ENCODE data around the gene BRIP1. TPM values are rescaled to one million over a fixed set of nuclear protein-coding genes. Genes with fewer than 3 reads are reported as not detected.

BRIP1 gene
- total RNA-seq, 1 experiment from 2014 or later: 9.4 TPM

DNA sequence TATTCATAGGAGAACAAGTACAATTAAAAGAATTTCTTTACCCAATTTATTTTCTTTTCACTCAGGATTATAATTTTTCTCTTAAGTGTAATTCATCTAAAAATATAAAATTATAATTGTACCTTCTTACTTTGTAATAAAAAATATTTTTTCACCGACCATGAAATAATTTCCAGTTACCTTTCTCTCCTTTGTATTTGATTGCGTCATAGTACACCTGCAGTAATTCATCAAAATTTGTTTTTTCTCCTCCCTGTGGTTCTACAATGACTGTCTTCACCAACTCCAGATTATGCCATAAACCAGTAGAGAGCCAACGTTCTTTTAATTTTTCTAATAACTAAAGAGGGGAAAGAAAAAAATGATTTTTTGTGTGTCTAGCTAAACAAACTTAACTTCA, 119.1 kb downstream of the BRIP1 start:
- no peak overlapping the region for H3K27ac ChIP-seq (ENCODE audit: low read length)
- TF ChIP-seq, protein P1, sequence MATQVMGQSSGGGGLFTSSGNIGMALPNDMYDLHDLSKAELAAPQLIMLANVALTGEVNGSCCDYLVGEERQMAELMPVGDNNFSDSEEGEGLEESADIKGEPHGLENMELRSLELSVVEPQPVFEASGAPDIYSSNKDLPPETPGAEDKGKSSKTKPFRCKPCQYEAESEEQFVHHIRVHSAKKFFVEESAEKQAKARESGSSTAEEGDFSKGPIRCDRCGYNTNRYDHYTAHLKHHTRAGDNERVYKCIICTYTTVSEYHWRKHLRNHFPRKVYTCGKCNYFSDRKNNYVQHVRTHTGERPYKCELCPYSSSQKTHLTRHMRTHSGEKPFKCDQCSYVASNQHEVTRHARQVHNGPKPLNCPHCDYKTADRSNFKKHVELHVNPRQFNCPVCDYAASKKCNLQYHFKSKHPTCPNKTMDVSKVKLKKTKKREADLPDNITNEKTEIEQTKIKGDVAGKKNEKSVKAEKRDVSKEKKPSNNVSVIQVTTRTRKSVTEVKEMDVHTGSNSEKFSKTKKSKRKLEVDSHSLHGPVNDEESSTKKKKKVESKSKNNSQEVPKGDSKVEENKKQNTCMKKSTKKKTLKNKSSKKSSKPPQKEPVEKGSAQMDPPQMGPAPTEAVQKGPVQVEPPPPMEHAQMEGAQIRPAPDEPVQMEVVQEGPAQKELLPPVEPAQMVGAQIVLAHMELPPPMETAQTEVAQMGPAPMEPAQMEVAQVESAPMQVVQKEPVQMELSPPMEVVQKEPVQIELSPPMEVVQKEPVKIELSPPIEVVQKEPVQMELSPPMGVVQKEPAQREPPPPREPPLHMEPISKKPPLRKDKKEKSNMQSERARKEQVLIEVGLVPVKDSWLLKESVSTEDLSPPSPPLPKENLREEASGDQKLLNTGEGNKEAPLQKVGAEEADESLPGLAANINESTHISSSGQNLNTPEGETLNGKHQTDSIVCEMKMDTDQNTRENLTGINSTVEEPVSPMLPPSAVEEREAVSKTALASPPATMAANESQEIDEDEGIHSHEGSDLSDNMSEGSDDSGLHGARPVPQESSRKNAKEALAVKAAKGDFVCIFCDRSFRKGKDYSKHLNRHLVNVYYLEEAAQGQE (IDR thresholded peaks at IDR 0.05; ENCODE audit: insufficient read depth in 1 of 2, low read depth in 2 of 2, low read length in 1 of 2): no peak
- no peak for TF ChIP-seq POLR2AphosphoS5 (IDR thresholded peaks at IDR 0.05; ENCODE audit: low read depth, low read length)
- TF ChIP-seq, protein P2, sequence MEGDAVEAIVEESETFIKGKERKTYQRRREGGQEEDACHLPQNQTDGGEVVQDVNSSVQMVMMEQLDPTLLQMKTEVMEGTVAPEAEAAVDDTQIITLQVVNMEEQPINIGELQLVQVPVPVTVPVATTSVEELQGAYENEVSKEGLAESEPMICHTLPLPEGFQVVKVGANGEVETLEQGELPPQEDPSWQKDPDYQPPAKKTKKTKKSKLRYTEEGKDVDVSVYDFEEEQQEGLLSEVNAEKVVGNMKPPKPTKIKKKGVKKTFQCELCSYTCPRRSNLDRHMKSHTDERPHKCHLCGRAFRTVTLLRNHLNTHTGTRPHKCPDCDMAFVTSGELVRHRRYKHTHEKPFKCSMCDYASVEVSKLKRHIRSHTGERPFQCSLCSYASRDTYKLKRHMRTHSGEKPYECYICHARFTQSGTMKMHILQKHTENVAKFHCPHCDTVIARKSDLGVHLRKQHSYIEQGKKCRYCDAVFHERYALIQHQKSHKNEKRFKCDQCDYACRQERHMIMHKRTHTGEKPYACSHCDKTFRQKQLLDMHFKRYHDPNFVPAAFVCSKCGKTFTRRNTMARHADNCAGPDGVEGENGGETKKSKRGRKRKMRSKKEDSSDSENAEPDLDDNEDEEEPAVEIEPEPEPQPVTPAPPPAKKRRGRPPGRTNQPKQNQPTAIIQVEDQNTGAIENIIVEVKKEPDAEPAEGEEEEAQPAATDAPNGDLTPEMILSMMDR (IDR thresholded peaks at IDR 0.05): no peak
- no peaks in the 10 kb centered on the region for H3K36me3 ChIP-seq (ENCODE audit: control insufficient read depth, insufficient read depth, low read length)
- H3K4me1 ChIP-seq (ENCODE audit: control insufficient read depth, insufficient read depth, low read length): no peaks in the 10 kb centered on the region
- peaks cover 16% of the 10 kb centered on the region for H3K9me3 ChIP-seq (ENCODE audit: control insufficient read depth, insufficient read depth, low read depth, low read length)
- no TSS peak for BruUV-seq (replicated peaks)
- in situ Hi-C loops (cut with HindIII; ENCODE audit: low pct_unique_long_range_greater_than_20kb, low sequenced_read_pairs) (no loop called here), intact Hi-C loops (cut with micrococcal nuclease; ENCODE audit: unreplicated experiment) (no loop called here)
- ChIA-PET CTCF (no interaction called here), POLR2A (no interaction called here)
- ATAC-seq: no peak
- H3K4me3 ChIP-seq (ENCODE audit: low read depth in 2 of 2, low read length in 2 of 2): no peak overlapping the region
- DNase-seq (ENCODE audit: low read depth, low spot score): no peak
- H3K27me3 ChIP-seq (ENCODE audit: control insufficient read depth, insufficient read depth, low read length): no peaks in the 10 kb centered on the region

DNA sequence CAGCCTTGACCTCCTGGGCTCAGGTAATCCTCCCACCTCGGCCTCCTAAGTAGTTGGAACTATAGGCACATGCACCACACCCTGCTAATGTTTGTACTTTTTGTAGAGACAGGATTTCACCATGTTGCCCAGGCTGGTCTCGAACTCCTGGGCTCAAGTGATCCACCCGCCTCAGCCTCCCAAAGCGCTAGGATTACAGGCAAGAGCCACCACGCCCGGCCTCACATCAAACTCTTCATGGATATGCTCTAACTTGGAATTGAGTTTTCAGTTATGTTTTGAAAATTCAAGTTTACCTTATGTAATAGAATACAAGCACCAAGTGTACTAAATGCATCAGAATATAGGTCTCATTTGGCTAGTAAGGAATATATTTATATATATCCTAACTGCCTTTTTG, 119.6 kb downstream of the BRIP1 start:
- no TSS peak for BruUV-seq (replicated peaks)
- Histone ChIP-seq H3K36me3 (ENCODE audit: control insufficient read depth, insufficient read depth, low read length) (no peaks in the 10 kb centered on the region), H3K4me3 (ENCODE audit: low read depth in 2 of 2, low read length in 2 of 2) (no peak overlapping the region), H3K27me3 (ENCODE audit: control insufficient read depth, insufficient read depth, low read length) (no peaks in the 10 kb centered on the region), H3K9me3 (ENCODE audit: control insufficient read depth, insufficient read depth, low read depth, low read length) (peaks cover 16% of the 10 kb centered on the region), H3K27ac (ENCODE audit: low read length) (no peak overlapping the region), H3K4me1 (ENCODE audit: control insufficient read depth, insufficient read depth, low read length) (no peaks in the 10 kb centered on the region)
- ATAC-seq (no peak), DNase-seq (ENCODE audit: low read depth, low spot score) (no peak)
- ChIA-PET POLR2A (no interaction called here), CTCF (no interaction called here)
- intact Hi-C loops (cut with micrococcal nuclease; ENCODE audit: unreplicated experiment): no loop called here
- TF ChIP-seq POLR2AphosphoS5 (IDR thresholded peaks at IDR 0.05; ENCODE audit: low read depth, low read length): no peak
- no peak for TF ChIP-seq TCF7L2 (IDR thresholded peaks at IDR 0.05; ENCODE audit: low read depth, low read length)
- TF ChIP-seq, protein P2 (IDR thresholded peaks at IDR 0.05): no peak
- TF ChIP-seq SIN3A (IDR thresholded peaks at IDR 0.05; ENCODE audit: borderline replicate concordance, insufficient read depth, low read depth, low read length): no peak
- TF ChIP-seq, protein P1 (IDR thresholded peaks at IDR 0.05; ENCODE audit: insufficient read depth in 1 of 2, low read depth in 2 of 2, low read length in 1 of 2): no peak
- in situ Hi-C loops (cut with HindIII; ENCODE audit: low pct_unique_long_range_greater_than_20kb, low sequenced_read_pairs): no loop called here
